Amygdala (tissue), 56 donors: ENCODE data around the gene KIF3A.

ENCODE experiments used
- DNase-seq, 56 donors: peaks; one replicate each; lab custom pipeline; 2025; lab: John Stamatoyannopoulos, UW

The KIF3A gene

DNA sequence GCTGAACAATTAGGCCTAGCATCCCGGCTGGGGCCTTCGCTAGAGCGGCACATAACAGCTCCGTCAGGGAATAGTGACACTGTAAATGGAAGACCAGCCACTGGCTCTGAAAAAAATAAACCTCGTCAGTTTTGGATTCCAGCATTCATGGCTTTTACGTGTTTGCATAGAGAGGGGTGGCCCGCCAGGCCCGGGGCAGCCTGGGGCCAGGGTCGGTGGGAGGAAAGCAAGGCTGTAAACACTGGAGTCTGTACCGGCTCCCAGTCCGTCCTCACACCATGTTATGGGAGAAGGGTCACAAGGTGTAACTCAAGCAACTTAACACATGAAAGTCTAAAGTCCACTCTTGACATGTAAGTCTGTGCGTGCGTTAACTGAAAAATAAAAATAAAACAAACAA, 21.1 kb upstream of the KIF3A start:
- no peak for DNase-seq

DNA sequence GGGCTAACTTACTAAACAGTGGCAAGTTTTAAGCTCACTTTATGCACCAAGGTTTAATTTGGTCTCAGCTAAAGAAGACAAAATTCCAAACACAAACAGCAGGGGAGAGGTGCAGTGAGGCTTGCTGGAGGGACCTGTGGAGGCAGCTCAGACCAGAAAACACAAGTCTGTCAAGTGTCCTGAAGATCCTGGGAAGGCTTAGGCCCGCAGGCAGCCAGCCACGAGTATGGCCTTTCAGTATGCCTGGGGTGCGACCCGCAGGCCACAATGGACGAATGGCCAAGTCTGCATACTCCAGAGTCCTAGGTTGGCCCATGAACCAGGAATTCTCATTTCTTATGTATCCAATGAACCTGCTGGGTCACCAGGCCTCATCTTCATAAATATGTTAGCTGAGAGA, 19.2 kb upstream of the KIF3A start:
- DNase-seq: no peak

DNA sequence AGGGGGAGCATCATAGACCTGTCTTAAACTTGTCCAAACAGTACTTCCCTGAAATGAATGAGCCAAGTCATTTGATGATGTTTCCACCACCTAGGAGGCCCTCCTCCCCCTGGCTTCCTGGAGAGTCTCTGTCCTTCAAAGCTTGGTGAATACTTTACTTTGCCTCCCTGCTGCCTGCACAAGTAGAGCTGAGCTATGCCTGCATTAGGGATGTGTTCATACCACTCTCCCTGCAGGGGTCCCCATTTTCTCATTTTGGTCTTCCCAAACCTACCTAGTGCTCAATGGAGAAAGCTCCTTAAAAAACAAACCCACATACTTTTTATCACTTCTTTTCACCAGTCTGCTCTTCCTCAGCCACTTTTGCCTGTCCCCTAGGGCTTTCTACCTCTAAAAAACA, 17.6 kb upstream of the KIF3A start:
- peak in 7 of 56 donors; percentile 17 to 64 (median 30) for DNase-seq

DNA sequence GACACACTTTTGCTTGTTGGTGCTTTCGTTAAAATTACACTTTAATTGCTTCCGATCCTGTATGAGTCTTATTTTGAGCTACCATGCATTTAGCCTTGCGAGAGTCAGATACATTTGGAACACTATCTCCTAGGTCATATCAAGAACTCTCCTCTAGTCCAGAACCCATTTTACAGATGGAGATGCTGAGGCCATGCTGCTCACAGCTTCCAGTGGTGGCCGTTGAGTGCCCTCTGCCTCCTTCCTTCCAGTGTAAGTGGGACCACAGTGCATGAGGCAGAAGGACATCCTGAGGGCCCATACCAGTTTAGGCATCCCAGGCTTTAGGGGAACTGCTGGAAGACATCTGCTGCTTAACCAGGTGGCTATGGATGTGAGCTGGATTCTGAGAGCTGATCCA, 16.8 kb upstream of the KIF3A start:
- DNase-seq: no peak

DNA sequence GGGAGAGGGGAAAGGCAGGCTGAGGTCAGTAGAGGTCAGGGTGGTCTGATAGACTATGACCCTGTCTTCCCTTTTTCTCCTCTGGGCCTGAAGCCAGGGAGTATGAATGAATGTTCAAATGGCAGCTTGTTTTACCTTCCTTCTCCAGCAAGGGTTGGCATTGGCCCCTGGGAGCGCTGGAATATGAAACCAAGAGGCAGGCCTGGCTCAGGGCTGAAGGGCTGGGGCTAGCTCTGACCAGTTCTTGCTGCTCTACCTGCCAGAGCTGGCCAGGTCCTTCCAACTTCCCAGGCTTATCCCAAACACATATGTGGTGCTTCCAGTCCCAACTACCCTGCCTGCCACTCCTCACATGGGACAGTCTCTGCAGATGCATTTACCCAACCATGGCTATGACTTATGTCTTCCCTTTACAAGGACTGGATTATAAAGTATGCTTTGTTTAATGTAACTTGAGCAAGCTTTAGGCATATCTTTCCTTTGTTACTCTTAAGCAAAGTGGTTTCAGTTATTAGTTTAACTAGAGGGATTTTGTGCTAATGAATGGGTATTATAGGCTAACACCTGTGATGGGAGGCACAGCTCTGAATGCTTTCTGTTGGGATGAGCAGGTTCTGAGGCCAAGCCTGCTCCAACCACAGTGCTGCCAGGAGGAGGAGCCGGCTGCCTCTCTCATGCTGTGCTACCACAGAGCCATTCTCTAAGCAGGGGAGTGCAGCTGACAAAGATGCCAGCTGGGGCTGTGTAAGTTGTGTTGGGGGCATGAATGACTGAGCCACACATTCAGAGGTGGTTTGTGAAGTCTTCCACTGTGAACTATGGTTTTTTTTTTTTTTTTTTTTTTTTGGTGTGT, 16.0 kb upstream of the KIF3A start:
- peak in 42 of 56 donors; percentile 31 to 86 (median 61) for DNase-seq

DNA sequence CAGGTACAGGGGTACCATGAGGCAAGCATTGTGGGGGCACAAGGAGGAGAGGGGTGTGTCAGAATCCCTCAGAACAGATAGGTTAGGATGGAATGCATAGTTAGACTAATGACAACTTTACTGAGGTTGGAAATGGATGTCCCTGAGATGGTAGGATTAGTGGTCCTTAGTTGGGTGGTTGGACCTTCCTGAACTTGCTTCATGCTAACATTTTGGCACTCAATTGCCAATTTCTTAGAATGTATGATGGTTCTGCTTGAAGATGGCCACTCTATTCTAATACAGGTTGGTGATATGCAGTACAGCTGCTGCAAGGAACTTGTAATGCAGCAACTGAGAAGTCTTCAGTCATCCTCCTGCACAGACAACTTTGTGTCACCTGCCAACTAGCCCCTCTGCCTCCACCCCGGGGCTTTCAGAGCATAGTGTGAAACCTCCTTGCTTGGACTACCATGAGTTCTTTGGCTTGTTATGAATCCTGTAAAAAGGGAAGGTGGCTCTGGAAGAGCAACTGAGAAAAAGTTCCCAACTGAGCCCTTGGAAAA, 15.3 kb upstream of the KIF3A start:
- no peak for DNase-seq

DNA sequence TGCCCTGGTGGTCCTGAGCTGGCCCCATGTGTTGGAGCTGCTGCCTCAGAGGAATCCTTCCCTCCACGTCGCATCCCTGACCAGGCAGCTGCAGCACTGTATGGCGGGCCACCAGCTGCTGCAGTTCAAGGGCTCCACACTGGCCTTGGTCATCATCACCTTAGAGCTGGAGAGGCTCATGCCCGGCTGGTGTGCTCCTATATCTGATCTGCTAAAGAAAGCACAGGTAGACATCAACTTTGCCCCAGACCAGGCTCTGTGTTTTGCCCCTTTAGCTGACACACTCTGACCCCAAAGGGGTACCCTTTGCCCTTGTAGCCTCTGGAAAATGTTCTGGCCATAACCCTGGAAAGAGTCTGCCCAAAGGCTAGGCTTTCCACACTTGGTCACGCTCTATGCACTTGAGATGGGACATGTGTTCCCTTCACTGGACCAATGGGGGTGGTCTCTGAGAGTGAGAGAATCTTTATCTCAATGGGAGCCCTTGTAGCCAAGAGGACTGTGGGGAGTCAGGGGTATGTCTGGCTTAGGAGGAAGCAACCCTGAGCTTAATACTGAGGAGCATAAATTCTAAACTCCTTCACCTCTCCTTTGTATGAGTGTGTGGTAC, 14.7 kb upstream of the KIF3A start:
- DNase-seq: no peak

DNA sequence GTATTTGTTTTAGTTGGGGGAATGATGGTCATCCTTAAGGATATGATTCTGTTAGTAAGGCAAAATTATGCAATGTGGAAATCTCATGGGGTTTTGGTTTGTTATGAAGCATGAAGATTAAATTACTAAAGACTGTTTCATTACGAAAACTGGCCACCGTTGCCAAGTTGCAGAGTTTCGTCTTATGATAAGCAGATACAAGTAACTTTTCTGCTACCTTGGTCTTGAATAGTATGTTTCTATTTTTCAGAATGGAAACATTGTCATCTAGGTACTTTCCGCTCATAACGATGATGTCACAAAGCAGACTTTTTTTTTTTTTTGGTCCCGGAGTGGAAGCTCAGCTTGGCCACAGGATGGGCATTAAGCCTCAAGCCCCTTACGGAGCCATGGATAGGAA, 14.1 kb upstream of the KIF3A start:
- no peak for DNase-seq

DNA sequence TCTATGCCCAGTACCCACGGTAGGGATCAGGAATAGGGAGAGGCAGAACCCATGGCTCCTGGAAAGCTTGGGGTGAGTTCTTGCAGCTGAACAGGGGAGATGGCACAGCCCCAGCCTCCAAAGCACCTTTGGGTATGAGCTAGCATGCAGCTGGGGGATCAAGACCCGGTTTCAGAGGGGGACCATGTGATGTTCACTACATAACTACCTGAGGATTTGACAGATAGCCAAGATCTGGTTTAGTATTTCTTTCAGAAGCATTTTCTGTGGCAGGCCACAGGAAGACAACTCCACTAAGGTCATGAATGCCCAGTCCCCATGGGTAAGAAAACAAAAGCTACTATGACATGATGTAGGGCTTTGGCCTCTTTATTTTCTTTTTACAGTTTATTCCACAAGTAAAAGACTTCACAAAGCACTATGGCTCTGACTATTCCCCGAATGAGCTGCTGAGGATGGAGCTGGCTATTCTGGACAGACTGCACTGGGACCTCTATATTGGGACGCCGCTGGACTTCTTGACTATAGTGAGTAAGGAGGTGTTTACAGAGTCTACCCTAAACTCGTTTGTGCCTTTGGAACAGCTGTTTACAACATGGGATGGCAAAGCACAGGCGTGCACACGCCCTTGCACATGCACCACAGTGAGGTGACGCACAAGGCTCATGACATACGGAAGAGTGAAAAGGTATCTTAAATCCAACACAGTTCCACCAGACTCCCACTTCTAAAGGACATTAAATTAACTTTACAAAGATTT, 13.3 kb upstream of the KIF3A start:
- no peak for DNase-seq

DNA sequence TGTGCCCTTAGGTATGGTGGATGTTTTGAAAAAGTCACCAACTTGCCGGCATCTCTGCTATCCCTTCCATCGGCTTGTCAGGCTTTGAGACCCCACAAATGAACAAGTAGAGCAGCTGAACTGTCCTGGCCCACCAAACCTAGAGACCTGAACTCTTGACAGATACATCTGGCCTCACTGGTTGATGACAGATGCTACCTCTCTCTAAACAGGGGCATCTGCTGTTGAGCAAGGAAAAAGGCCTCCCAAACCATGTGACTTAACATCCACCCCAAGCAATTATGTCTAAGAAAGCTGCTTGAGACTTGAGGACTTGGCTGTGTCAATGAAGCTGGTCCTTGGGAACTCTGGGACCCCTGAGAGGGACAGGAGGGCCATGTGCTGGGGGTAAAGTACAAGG, 12.2 kb upstream of the KIF3A start:
- DNase-seq: no peak

DNA sequence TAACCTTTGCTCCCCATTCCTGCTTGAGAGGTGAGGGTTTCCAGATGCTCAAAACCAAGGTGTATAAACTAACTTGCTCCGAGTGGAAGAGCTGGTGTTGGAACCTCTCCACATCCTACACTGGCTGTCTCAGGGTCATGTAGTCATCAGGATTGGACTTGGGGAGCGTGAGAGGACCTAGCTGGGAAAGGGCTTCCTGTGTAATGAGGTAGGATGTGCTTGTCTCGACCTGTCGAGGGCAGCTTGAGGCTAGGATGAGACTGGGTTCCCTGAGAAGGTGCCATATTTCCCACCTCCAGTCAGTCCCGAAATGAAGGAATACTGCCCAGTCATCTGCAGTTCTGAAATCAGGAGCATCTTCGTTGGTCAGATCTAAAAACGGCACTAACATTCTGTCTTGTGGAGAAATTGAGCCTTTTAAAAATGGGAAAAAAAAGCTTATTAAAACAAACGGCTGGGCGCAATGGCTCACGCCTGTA, 11.2 kb upstream of the KIF3A start:
- DNase-seq: no peak

DNA sequence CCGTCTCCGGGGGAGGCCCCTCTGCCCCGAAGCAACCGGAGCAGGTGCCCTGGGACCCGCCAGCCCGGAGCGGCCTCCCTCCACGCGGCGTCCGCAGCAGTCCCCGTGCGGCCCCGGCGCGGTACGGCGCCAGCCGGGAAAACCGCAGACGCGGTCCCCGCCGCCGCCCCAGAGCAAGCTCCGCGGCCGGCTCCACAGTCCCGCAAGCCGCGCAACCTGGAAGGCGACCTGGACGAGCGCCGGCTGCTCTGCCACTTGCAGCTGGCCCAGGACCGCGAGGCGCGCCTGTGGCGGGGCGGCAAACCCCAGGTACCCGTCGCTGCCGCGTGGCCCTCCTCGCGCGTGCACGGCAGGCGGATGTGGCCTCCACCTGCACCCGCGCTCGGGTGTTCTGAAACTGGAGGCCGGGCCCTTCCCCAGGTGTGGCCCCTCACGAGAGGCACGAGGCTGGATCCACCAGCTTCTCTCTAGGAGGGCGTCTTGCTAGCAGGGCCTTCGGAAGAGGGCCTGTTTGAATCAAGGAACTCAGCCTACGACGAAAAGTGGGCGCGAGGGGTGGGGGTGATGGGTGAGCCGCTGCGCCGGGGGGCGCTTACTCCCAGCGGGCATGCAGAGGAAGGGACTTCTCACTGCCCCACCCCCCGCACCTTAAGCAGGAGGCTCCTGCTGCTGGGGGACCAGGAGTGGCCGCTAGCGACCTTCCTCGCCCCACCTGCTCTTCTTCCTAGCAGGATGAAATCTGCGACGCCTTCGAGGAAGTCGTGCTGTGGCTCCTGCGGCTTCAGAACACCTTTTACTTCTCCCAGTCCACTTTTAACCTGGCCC, 10.5 kb upstream of the KIF3A start:
- DNase-seq: no peak

DNA sequence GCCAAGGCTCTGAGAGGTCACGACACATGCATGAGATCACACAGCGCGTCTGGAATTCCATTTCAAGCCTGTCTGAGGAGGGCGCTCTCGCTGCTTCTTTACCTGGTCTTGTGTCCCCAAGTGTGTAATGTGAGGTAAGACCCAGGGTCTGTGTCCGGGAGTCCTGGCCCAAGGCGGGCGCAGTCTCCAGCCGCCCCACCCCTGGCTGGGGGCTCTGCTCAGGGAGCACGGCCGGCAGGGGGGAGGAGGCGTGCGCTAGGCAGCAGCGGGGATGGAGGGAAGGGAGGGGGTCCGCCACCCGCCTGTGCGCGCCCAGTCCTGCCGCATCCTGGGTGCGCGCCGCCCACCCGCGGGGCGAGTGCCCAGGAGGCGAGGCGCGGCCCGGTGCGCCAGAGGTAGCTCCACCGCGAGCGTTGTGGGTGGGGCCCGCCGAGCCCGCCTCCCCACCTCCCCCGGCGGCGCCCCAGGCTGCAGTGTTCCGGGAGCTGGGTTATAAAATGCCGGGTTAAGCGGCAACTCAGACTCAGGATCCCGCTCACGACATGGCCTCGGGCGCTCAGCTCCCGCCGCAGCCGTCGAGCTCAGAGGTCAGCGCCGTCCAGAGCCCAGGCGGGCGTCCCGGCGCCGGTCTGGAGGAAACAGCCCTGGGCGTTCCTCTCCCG, 9.7 kb upstream of the KIF3A start, which contains the start of gene CCNI2:
TSS of gene CCNI2 (plus strand) at position 473 of the 662 bp plus-strand sequence. CDS start at position 543, 70 bp downstream.
- peak in 8 of 56 donors; percentile 19 to 53 (median 28) for DNase-seq

DNA sequence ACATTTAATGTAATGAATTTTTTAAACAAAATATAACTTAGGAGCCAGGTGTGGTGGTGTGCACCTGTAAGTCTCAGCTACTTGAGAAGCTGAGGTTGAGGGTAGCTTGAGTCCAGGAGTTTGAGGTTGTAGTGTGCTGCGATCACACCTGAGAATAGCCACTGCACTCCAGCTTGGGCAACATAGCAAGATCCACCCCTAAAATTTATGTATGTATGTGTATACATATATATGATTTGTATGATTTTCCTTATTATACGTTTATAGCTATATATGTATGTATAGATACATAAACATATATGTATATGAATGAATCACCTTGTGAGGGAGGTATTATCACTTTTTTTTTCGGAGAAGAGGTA, 9.2 kb upstream of the KIF3A start:
- no peak for DNase-seq

DNA sequence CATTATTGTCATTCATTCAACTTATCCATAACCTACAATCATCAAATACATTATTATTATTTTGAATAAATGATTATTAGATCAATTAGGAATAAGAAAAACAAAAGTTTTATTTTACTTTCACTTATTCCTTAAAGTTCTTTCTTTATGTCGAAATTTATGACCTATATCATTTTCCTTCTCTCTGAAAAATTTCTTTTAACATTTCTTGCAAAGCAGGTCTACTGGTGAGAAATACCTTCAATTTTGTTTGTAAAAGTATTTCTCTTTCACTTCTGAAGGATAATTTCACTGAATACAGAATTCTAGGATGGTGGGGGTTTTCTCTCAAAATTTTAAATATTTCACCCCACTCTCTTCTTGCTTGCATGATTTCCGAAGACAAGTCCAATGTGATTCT, 7.3 kb upstream of the KIF3A start:
- no peak for DNase-seq

DNA sequence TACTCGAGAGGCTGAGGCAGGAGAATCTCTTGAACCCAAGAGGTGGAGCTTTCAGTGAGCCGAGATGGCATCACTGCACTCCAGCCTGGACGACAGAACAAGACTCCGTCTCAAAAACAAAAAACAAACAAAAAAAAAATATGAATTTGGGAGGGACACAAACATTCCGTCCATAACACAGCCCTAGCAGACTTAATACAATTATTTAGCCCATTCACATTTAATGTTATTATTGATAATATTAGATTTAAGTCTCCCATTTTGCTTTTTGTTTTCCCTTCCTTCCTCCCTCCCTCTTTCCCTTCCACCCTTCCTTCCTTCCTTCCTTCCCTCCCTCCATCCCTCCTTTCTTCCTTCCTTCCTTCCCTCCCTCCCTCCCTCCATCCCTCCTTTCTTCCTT, 5.3 kb upstream of the KIF3A start:
- no peak for DNase-seq

DNA sequence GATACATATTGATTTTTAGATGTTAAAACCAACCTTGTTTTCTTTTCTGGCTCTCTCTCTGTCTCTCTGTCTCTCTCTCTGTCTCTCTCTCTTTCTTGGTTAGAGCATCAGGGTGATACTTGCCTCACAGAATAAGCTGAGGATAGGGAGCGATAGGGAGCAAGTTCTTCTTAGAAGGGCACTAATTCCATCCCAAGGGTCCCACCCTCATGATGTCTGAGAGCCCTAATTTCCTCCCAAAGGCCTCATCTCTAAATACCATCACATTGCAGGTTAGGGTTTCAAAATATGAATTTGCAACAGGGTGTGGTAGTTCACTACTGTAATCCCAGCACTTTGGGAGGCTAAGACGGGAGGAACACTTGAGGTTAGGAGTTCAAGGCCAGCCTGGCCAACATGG, 4.8 kb upstream of the KIF3A start:
- DNase-seq: no peak

DNA sequence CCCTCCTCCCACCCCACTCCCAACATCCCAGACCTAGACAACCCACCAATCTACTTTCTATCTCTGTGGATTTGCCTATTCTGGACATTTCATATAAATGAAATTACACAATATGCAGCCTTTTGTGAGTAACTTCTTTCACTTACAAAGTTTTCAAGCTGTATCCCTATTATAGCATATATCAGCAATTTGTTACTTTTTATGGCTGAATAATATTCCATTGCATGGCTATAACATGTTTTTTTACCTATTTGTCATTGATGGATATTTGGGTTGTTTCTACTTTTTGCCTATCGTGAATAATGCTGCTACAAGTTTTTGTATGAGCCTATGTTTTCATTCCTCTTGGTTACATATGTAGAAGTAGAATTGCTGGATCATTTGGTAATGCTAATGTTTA, 1.9 kb upstream of the KIF3A start:
- DNase-seq: no peak

DNA sequence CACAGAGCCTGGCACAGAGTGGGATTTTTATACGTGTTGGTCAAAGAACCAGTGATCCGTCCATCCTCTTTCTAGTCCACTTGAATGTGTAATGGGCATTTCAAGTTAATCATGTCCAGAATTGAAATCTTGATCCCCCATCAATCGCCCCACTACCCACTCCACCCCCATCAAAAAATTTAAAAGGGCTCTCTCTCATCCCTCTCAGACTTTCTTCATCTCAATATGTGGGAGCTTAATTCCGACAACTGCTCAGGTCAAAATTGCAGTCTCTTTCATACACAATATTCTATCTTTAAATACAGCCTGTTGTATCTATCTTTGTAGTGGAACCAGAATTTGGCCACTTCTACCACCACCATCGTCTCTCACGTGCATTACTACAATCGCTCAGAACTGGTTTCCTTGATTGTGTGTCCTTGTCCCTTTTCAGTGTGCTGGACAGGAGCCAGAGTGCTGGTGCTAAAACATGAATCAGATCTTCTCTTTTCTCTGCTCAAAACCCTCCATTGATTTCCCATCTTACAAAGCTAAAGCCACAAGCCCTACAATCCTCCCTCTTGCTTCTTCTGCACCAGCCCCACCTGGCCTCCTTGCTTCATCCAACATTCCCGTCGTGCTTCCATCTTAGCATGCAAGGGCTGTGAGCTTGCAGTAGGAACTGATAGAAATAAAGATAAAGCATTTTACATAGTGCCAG, 786 bp upstream of the KIF3A start:
- DNase-seq: peak in 5 of 56 donors; percentile 14 to 40 (median 16)
